ENCODE results near the gene PKM.

The PKM gene

GRCh38 chr15:72153269-72154000 lies 77.6 kb downstream of the PKM start:
- no peak overlapping the region for H3K27ac ChIP-seq (ENCODE audit: low read depth, low read length)
- WGBS = 95% methylated on average over 5 of the region's 5 CpGs
- H3K9me3 ChIP-seq (ENCODE audit: insufficient read depth, low read depth, low read length) = no peaks in the 10 kb centered on the region
- no peak overlapping the region for H3K9ac ChIP-seq (ENCODE audit: low read depth, low read length)
- H3K27me3 ChIP-seq (ENCODE audit: insufficient read depth, low read length) = peaks cover 3% of the 10 kb centered on the region; the same call in 1 of the 2 replicates
- peaks cover 3% of the 10 kb centered on the region; the same call in 1 of the 2 replicates for H3K4me1 ChIP-seq (ENCODE audit: insufficient read depth, low read length)
- H3K36me3 ChIP-seq (ENCODE audit: insufficient read depth, low read length) = no peaks in the 10 kb centered on the region
- H3K4me3 ChIP-seq (ENCODE audit: low read length) = no peak overlapping the region
